Endodermal cell (in vitro differentiated cells): ENCODE measurements around the gene SLC25A48. TPM values are rescaled to one million over a fixed set of nuclear protein-coding genes. Genes with fewer than 3 reads are reported as not detected.

Experiments used
- DNase-seq: peaks from one replicate; pipeline ENCODE4 v3.0.0-alpha.2; 2017
- H3K27ac ChIP-seq: 2 replicates; pipeline ENCODE4 v1.5.1; 2013; ENCODE audit warnings: mild to moderate bottlenecking, low read depth, low read length, moderate library complexity
- H3K27me3 ChIP-seq: 2 replicates; pipeline ENCODE4 v1.6.1; 2013; ENCODE audit warnings: mild to moderate bottlenecking, low read length, moderate library complexity; ENCODE audit not compliant: insufficient read depth, control insufficient read depth, poor library complexity, severe bottlenecking
- H3K36me3 ChIP-seq: 2 replicates; pipeline ENCODE4 v1.7.0; 2013; ENCODE audit warnings: mild to moderate bottlenecking, low read length, moderate library complexity; ENCODE audit not compliant: control insufficient read depth, insufficient read depth
- H3K4me1 ChIP-seq: one replicate; pipeline ENCODE4 v1.7.0; 2013; ENCODE audit warnings: low read length; ENCODE audit not compliant: control insufficient read depth, insufficient read depth
- H3K4me3 ChIP-seq: 2 replicates; pipeline ENCODE4 v1.5.1; 2013; ENCODE audit warnings: mild to moderate bottlenecking, low read length, moderate library complexity
- H3K9ac ChIP-seq: 2 replicates; pipeline ENCODE4 v1.6.1; 2013; ENCODE audit warnings: mild to moderate bottlenecking, low read length, moderate library complexity; ENCODE audit not compliant: poor library complexity, severe bottlenecking; ENCODE audit errors: extremely low read depth
- H3K9me3 ChIP-seq: 2 replicates; pipeline ENCODE4 v1.6.1; 2013; ENCODE audit warnings: mild to moderate bottlenecking, low read length, moderate library complexity; ENCODE audit not compliant: control insufficient read depth
- H3K27ac Mint-ChIP-seq: 2 replicates; pipeline ENCODE4 v1.8.0; 2020; ENCODE audit warnings: mixed read lengths
- H3K27me3 Mint-ChIP-seq: 2 replicates; pipeline ENCODE4 v1.8.0; 2021; ENCODE audit warnings: mild to moderate bottlenecking, mixed read lengths; ENCODE audit not compliant: insufficient read depth
- H3K36me3 Mint-ChIP-seq: 2 replicates; pipeline ENCODE4 v1.8.0; 2020; ENCODE audit warnings: low read depth, mixed read lengths
- H3K4me1 Mint-ChIP-seq: 2 replicates; pipeline ENCODE4 v1.8.0; 2020; ENCODE audit warnings: mixed read lengths
- H3K4me3 Mint-ChIP-seq: 2 replicates; pipeline ENCODE4 v1.8.0; 2020; ENCODE audit warnings: mild to moderate bottlenecking, moderate library complexity, mixed read lengths
- H3K9me3 Mint-ChIP-seq: 2 replicates; pipeline ENCODE4 v1.8.0; 2020; ENCODE audit warnings: mild to moderate bottlenecking, mixed read lengths
- WGBS, 2 experiments: methylation state at CpG; one replicate each; pipeline versions ENCODE4 v1.1.5 to v1.1.7; 2013; ENCODE audit warnings: missing lambda C conversion rate in 2 of 2, mixed read lengths in 1 of 2; ENCODE audit not compliant: insufficient coverage in 1 of 2, insufficient read length in 1 of 2; 5-methylcytosine and 5-hydroxymethylcytosine counted together
- total RNA-seq, 2 donors: library from RNA; stranded (reverse); fragmentation: NEBNext Ultra II Directional in 1 of 2; extraction: Animal tissue kit (Norgen Biotek cat#: 25700) in 1 of 2; gene quantifications; 2 replicates in 1 of 2; 3 replicates in 1 of 2; pipeline ENCODE4 v1.2.1, GENCODE V29; 2021
- TF ChIP-seq, protein P1 (sequence below): fragments of 200-600 bp; sonication (generic); conservative IDR thresholded peaks from 2 replicates; pipeline ENCODE4 v1.5.0; 2021; ENCODE audit warnings: antibody characterized with exemption, mild to moderate bottlenecking

The SLC25A48 gene
- total RNA-seq, 2 donors from 2014 or later: 2.5 to 5.9 TPM

DNA sequence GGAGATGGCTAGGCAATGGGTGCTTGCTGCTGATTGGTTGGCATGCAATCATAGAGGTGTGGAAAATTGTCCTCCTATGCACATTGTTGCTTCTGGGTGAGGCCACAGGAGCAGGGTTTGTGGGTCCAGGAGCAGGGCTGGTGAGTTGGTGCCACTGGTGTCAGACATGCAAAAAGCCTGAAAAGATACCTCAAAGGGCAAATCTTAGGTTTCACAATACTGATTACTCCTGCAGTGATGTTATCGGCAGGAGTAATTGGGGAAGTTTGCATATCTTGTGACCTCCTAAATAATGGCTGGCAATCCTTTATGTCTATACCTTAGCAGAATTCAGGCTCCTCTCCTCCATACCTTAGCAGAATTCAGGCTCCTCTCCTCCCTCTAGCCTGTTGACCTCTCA is 25.2 kb downstream of the SLC25A48 start:
- Histone ChIP-seq H3K27ac (no peak overlapping the region), H3K36me3 (no peaks in the 10 kb centered on the region), H3K4me3 (no peak overlapping the region), H3K9me3 (peaks cover 1% of the 10 kb centered on the region), H3K27me3 (no peaks in the 10 kb centered on the region), H3K9ac (no peak overlapping the region), H3K4me1 (peaks cover 10% of the 10 kb centered on the region)
- Mint-ChIP-seq H3K27ac (peak overlapping the region; percentile 84), H3K9me3 (no peaks in the 10 kb centered on the region), H3K4me3 (no peak overlapping the region), H3K4me1 (peaks cover 27% of the 10 kb centered on the region), H3K27me3 (no peaks in the 10 kb centered on the region), H3K36me3 (peaks cover 4% of the 10 kb centered on the region)
- TF ChIP-seq, protein P1, sequence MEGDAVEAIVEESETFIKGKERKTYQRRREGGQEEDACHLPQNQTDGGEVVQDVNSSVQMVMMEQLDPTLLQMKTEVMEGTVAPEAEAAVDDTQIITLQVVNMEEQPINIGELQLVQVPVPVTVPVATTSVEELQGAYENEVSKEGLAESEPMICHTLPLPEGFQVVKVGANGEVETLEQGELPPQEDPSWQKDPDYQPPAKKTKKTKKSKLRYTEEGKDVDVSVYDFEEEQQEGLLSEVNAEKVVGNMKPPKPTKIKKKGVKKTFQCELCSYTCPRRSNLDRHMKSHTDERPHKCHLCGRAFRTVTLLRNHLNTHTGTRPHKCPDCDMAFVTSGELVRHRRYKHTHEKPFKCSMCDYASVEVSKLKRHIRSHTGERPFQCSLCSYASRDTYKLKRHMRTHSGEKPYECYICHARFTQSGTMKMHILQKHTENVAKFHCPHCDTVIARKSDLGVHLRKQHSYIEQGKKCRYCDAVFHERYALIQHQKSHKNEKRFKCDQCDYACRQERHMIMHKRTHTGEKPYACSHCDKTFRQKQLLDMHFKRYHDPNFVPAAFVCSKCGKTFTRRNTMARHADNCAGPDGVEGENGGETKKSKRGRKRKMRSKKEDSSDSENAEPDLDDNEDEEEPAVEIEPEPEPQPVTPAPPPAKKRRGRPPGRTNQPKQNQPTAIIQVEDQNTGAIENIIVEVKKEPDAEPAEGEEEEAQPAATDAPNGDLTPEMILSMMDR: no peak
- peak; percentile 43 for DNase-seq
- 44 to 55% methylated on average over 1 of the region's 1 CpG for WGBS, 2 experiments

DNA sequence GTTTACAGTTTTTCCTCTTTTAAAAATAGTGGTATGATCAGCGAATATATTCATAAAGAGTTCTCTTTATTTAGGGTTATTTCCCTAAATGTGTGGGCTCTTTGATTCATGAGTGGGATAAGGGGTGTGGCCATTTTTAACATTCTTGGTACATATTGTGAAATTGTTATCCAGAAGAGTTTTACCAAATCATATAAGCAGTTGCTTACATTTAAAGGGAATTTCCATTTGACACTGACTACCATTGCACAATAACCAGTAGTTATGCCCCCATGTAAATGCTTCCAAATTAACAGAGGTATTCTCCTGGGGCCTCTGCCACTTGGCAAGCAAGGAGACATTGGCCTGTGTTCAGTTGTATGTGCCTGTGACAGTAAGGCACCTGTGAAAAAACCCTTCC is 27.2 kb downstream of the SLC25A48 start:
- Histone ChIP-seq H3K27ac (no peak overlapping the region), H3K9ac (no peak overlapping the region), H3K4me3 (no peak overlapping the region), H3K9me3 (no peaks in the 10 kb centered on the region), H3K27me3 (no peaks in the 10 kb centered on the region), H3K4me1 (peaks cover 10% of the 10 kb centered on the region), H3K36me3 (no peaks in the 10 kb centered on the region)
- Mint-ChIP-seq H3K27ac (no peak overlapping the region), H3K9me3 (no peaks in the 10 kb centered on the region), H3K27me3 (no peaks in the 10 kb centered on the region), H3K4me3 (no peak overlapping the region), H3K4me1 (peaks cover 27% of the 10 kb centered on the region), H3K36me3 (no peaks in the 10 kb centered on the region)
- WGBS, 2 experiments: 100% methylated on average over 1 of the region's 1 CpG
- no peak for DNase-seq
- TF ChIP-seq, protein P1: no peak

DNA sequence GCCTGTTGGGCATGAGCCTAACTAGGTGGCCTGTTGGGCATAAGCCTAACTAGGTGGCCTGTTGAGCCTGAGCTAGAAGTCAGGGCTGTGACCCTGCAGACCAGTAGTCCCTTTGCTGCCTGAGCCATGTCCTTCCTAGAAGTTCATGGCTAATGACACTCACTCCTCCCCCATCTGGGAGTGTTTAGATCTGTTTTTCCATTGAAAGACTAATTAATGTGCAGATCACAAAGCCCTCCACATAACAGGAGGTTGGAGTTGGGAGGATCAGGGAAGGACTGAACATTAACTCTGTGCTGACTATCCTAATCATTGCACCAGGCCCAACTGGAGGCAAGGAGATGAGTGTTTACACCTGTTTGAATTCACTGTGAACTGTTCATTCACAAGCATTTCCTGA is 27.6 kb downstream of the SLC25A48 start:
- Histone ChIP-seq H3K27ac (no peak overlapping the region), H3K27me3 (no peaks in the 10 kb centered on the region), H3K4me3 (no peak overlapping the region), H3K9me3 (no peaks in the 10 kb centered on the region), H3K9ac (no peak overlapping the region), H3K4me1 (peaks cover 10% of the 10 kb centered on the region), H3K36me3 (no peaks in the 10 kb centered on the region)
- TF ChIP-seq, protein P1: no peak
- no peak for DNase-seq
- H3K4me3 Mint-ChIP-seq: no peak overlapping the region
- H3K27ac Mint-ChIP-seq: no peak overlapping the region
- no peaks in the 10 kb centered on the region for H3K9me3 Mint-ChIP-seq
- peaks cover 27% of the 10 kb centered on the region for H3K4me1 Mint-ChIP-seq
- no peaks in the 10 kb centered on the region for H3K36me3 Mint-ChIP-seq
- H3K27me3 Mint-ChIP-seq: no peaks in the 10 kb centered on the region
